Pulmonary artery endothelial cell (primary cell): Measurements from ENCODE around the gene DUSP6. TPM values are rescaled to one million over a fixed set of nuclear protein-coding genes. Genes with fewer than 3 reads are reported as not detected.

Source experiments
- DNase-seq: peaks from one replicate; pipeline ENCODE4 v3.0.0-alpha.2; 2011; ENCODE audit warnings: low read depth, low spot score
- total RNA-seq: library from RNA; depleted of rRNA; stranded (reverse); fragments of >200 nt; gene quantifications from 2 replicates; pipeline ENCODE4 v1.2.3, GENCODE V29; 2014

The DUSP6 gene
- total RNA-seq, 1 donor from 2014 or later: 381 TPM

- DNase-seq: peak; percentile 78
Measured at GRCh38 chr12:89373763-89374572, 21.7 kb upstream of the DUSP6 start.

GRCh38 chr12:89372584-89373370 lies 20.5 kb upstream of the DUSP6 start:
- no peak for DNase-seq

GRCh38 chr12:89370850-89371249 lies 18.5 kb upstream of the DUSP6 start:
- no peak for DNase-seq

GRCh38 chr12:89370421-89370831 lies 18.1 kb upstream of the DUSP6 start:
- DNase-seq: no peak

GRCh38 chr12:89369166-89369565 lies 16.9 kb upstream of the DUSP6 start:
- no peak for DNase-seq

GRCh38 chr12:89368391-89368790 lies 16.1 kb upstream of the DUSP6 start:
- DNase-seq: no peak

GRCh38 chr12:89366676-89367364 lies 14.5 kb upstream of the DUSP6 start:
- no peak for DNase-seq

GRCh38 chr12:89364631-89365030 lies 12.3 kb upstream of the DUSP6 start:
- DNase-seq: no peak

GRCh38 chr12:89364058-89364457 lies 11.8 kb upstream of the DUSP6 start:
- DNase-seq: no peak

GRCh38 chr12:89363582-89363981 lies 11.3 kb upstream of the DUSP6 start:
- no peak for DNase-seq

GRCh38 chr12:89363084-89363483 lies 10.8 kb upstream of the DUSP6 start:
- no peak for DNase-seq

GRCh38 chr12:89359615-89360014 lies 7.3 kb upstream of the DUSP6 start:
- DNase-seq: no peak

GRCh38 chr12:89358805-89359204 lies 6.5 kb upstream of the DUSP6 start:
- DNase-seq: no peak

GRCh38 chr12:89357297-89357730 lies 5.0 kb upstream of the DUSP6 start:
- no peak for DNase-seq

GRCh38 chr12:89356069-89356665 lies 3.9 kb upstream of the DUSP6 start:
- no peak for DNase-seq

GRCh38 chr12:89355243-89356068 lies 3.2 kb upstream of the DUSP6 start:
- no peak for DNase-seq

GRCh38 chr12:89354612-89355067 lies 2.3 kb upstream of the DUSP6 start:
- DNase-seq: no peak

GRCh38 chr12:89353823-89354611 lies 1.7 kb upstream of the DUSP6 start:
- no peak for DNase-seq

GRCh38 chr12:89353188-89353822 lies 1.0 kb upstream of the DUSP6 start:
- DNase-seq: no peak

GRCh38 chr12:89352242-89352491 lies 134 bp downstream of the DUSP6 start:
- no peak for DNase-seq
